B cell (primary cell): ENCODE measurements around the gene RAB17. TPM values are rescaled to one million over a fixed set of nuclear protein-coding genes. Genes with fewer than 3 reads are reported as not detected.

Experiments
- ATAC-seq: fragments of 200-7000 bp; cut with Tn5 transposase; one replicate; pipeline ENCODE4 v1.10.0; 2021; ENCODE audit warnings: low read depth, mild to moderate bottlenecking, moderate number of reproducible peaks, moderate library complexity
- CTCF ChIA-PET: fragments of 350-600 bp; sonication (Branson Sonifier 250); formaldehyde crosslinking; loops from one replicate; lab custom pipeline; 2021; ENCODE audit warnings: antibody characterized with exemption, inconsistent platforms; lab: Charles Lee
- POLR2A ChIA-PET: fragments of 350-600 bp; sonication (Branson Sonifier 250); formaldehyde crosslinking; loops from one replicate; lab custom pipeline; 2021; ENCODE audit warnings: antibody characterized with exemption; lab: Charles Lee
- DNase-seq: peaks from one replicate; pipeline ENCODE4 v3.0.0; 2013
- H2AFZ ChIP-seq: 2 replicates; pipeline ENCODE4 v1.6.1; 2012; ENCODE audit warnings: mild to moderate bottlenecking, low read depth, low read length; ENCODE audit not compliant: insufficient read depth, poor library complexity, severe bottlenecking
- H3K27ac ChIP-seq, 2 donors: 1 replicate in 1 of 2; 2 replicates in 1 of 2; pipeline ENCODE4 v1.5.1; 2012 to 2013; ENCODE audit warnings: low read length in 2 of 2, mild to moderate bottlenecking in 2 of 2, moderate library complexity in 1 of 2
- H3K27me3 ChIP-seq, 4 experiments: fragments of 200-600 bp in 1 of 4; sonication (generic) in 1 of 4; replicated peaks in 1 of 4; 1 replicate in 2 of 4; 2 replicates in 2 of 4; pipeline versions ENCODE4 v1.6.1 to v1.7.0; 2013 to 2016; ENCODE audit warnings: low read length in 3 of 4, mild to moderate bottlenecking in 2 of 4, mixed read lengths in 1 of 4, moderate library complexity in 1 of 4; ENCODE audit not compliant: insufficient read depth in 4 of 4, control insufficient read depth in 3 of 4; ENCODE audit errors: control extremely low read depth in 1 of 4
- H3K36me3 ChIP-seq, 2 experiments: replicated peaks in 1 of 2; 1 replicate in 1 of 2; 2 replicates in 1 of 2; pipeline versions ENCODE4 v1.6.1 to v1.7.1; 2013; ENCODE audit warnings: low read length in 1 of 2; ENCODE audit not compliant: insufficient read depth in 2 of 2, control insufficient read depth in 1 of 2; ENCODE audit errors: control extremely low read depth in 1 of 2, extremely low read depth in 1 of 2
- H3K4me1 ChIP-seq, 2 donors: fragments of 200-600 bp in 1 of 2; sonication (generic) in 1 of 2; 1 replicate in 1 of 2; 2 replicates in 1 of 2; pipeline versions ENCODE4 v1.5.1 to v1.6.1; 2013 to 2017; ENCODE audit warnings: low read length in 2 of 2; ENCODE audit not compliant: control insufficient read depth in 2 of 2, insufficient read depth in 2 of 2
- H3K4me2 ChIP-seq: replicated peaks from 2 replicates; pipeline ENCODE3; 2012; ENCODE audit warnings: mild to moderate bottlenecking, low read depth, low read length; ENCODE audit not compliant: poor library complexity, severe bottlenecking
- H3K4me3 ChIP-seq, 5 experiments: fragments of 200-600 bp in 1 of 5; sonication (generic) in 1 of 5; 1 replicate in 3 of 5; 2 replicates in 2 of 5; pipeline versions ENCODE4 v1.5.1 to v1.7.0; 2011 to 2016; ENCODE audit warnings: low read length in 4 of 5, mild to moderate bottlenecking in 4 of 5, low read depth in 2 of 5, control low read depth in 1 of 5, moderate library complexity in 1 of 5; ENCODE audit not compliant: insufficient read depth in 1 of 5; ENCODE audit errors: control extremely low read depth in 1 of 5, extremely low read depth in 1 of 5
- H3K79me2 ChIP-seq: fragments of 200-600 bp; sonication (generic); one replicate; pipeline ENCODE4 v1.6.0; 2016; ENCODE audit warnings: low read length; ENCODE audit not compliant: control insufficient read depth, insufficient read depth
- H3K9ac ChIP-seq: fragments of 200-600 bp; sonication (generic); 2 replicates; pipeline ENCODE4 v1.6.1; 2017; ENCODE audit warnings: mild to moderate bottlenecking, low read length, moderate library complexity
- H3K9me3 ChIP-seq, 3 donors: one replicate each; pipeline versions ENCODE4 v1.6.1 to v1.7.1; 2013; ENCODE audit warnings: low read length in 2 of 3; ENCODE audit not compliant: control insufficient read depth in 2 of 3, insufficient read depth in 1 of 3; ENCODE audit errors: control extremely low read depth in 1 of 3
- H4K20me1 ChIP-seq: 2 replicates; pipeline ENCODE4 v1.6.0; 2012; ENCODE audit warnings: mild to moderate bottlenecking, low read length; ENCODE audit not compliant: insufficient read depth, control insufficient read depth, poor library complexity, severe bottlenecking
- H3K27ac Mint-ChIP-seq: one replicate; pipeline ENCODE4 v1.8.0; 2021; ENCODE audit warnings: mixed read lengths
- H3K27me3 Mint-ChIP-seq: one replicate; pipeline ENCODE4 v1.8.0; 2021; ENCODE audit warnings: mixed read lengths
- H3K4me1 Mint-ChIP-seq: one replicate; pipeline ENCODE4 v1.8.0; 2021; ENCODE audit warnings: mixed read lengths
- H3K4me3 Mint-ChIP-seq: one replicate; pipeline ENCODE4 v1.8.0; 2021; ENCODE audit warnings: mixed read lengths
- H3K9me3 Mint-ChIP-seq: one replicate; pipeline ENCODE4 v1.8.0; 2022; ENCODE audit warnings: mixed read lengths; ENCODE audit not compliant: insufficient read depth
- EZH2 ChIP-seq: IDR thresholded peaks from 2 replicates; pipeline ENCODE4 v1.6.1; 2012; ENCODE audit warnings: borderline replicate concordance, low read depth, mild to moderate bottlenecking, moderate library complexity, low read length; ENCODE audit not compliant: insufficient read depth, poor library complexity, severe bottlenecking
- WGBS: methylation state at CpG from one replicate; pipeline ENCODE4 v1.1.5; 2013; ENCODE audit warnings: missing lambda C conversion rate; ENCODE audit not compliant: insufficient coverage; 5-methylcytosine and 5-hydroxymethylcytosine counted together
- intact Hi-C: fragments of 100-400 bp; cut with micrococcal nuclease; formaldehyde crosslinking; loops from one replicate; pipeline ENCODE4 v1.10.0; 2022
- polyA plus RNA-seq: library from polyadenylated mRNA; depleted of rRNA; stranded (reverse); fragments of >200 nt; gene quantifications from 2 replicates; pipeline ENCODE4 v1.2.3, GENCODE V29; 2012
- total RNA-seq, 2 donors: library from RNA; stranded (reverse); fragments of 120-200 nt in 1 of 2; gene quantifications; 1 replicate in 1 of 2; 2 replicates in 1 of 2; pipeline versions ENCODE4 v1.2.3 to v1.2.4, GENCODE V29; 2013 to 2022
- TF ChIP-seq, protein P1 (sequence below): fragments of 200-600 bp; IDR thresholded peaks from one replicate; pipeline ENCODE4 v1.8.0; 2022; ENCODE audit warnings: antibody characterized with exemption, mild to moderate bottlenecking

RAB17 gene
- total and polyA plus RNA-seq, 2 donors (not counting 1 experiment from before 2014, with no cell fraction given), result not detected

DNA sequence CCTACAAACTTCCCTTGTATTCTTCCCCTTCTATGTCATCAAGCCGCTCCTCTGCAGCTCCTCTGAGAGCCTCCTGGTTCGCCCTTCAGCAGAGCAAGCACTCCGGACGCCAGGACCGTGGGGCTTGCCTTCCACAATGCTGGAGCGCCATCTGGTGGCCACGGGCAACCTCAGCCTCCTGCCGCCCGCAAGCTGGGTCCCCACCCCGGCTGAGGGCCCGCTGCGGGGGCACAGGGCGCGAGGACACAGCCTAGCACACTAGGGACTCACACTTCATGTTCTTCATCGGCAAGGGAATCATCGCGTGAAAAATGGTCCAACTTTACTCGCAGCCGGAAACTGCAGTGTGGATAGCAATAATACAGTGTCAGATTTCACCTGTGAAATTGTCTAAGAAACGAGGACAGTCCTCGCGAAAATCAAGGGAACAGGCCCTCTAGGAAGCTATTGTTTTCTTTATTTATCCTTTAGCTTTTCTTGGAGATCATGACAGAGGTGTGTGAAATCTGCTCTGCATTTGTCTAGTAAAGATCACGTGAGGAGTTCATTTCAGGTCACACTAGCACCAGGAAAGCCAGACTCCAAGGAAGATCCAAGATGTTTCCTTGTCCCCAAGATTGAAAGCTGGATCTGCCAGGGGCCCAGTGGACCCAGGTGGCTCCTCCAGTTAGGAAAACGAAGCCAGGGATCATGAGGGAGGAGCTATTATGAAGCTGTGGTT is 18.4 kb downstream of the RAB17 start:
- no peaks in the 10 kb centered on the region for H3K36me3 ChIP-seq
- CTCF ChIA-PET, result interaction anchor here (0.6 to 5.7 kb wide), 39 partner anchors 9 to 1059 kb away, joined by 3 to 149 read pairs (median 4); no protein-coding TSS in a partner anchor
- no peak overlapping the region for H3K27ac ChIP-seq
- WGBS, result 18% methylated on average over 22 of the region's 24 CpGs
- DNase-seq (peak; percentile 87), ATAC-seq (peak; percentile 93)
- H3K9me3 ChIP-seq, result peaks cover 0 to 7% (median 3%) of the 10 kb centered on the region in 3 donors
- POLR2A ChIA-PET, result no interaction called here
- H3K4me2 ChIP-seq, result peak overlapping the region; percentile 10
- H4K20me1 ChIP-seq, result no peaks in the 10 kb centered on the region
- peaks cover 36% of the 10 kb centered on the region for H3K27me3 Mint-ChIP-seq
- no peak overlapping the region for H3K27ac Mint-ChIP-seq
- H3K4me1 ChIP-seq, result peaks cover 0 to 7% of the 10 kb centered on the region in 2 donors
- peaks cover 0 to 14% (median 2%) of the 10 kb centered on the region in 4 experiments for H3K27me3 ChIP-seq
- no peak overlapping the region for H3K4me3 Mint-ChIP-seq
- peak overlapping the region; percentile 4 for H2AFZ ChIP-seq
- TF ChIP-seq EZH2, result no peak
- TF ChIP-seq, protein P1, sequence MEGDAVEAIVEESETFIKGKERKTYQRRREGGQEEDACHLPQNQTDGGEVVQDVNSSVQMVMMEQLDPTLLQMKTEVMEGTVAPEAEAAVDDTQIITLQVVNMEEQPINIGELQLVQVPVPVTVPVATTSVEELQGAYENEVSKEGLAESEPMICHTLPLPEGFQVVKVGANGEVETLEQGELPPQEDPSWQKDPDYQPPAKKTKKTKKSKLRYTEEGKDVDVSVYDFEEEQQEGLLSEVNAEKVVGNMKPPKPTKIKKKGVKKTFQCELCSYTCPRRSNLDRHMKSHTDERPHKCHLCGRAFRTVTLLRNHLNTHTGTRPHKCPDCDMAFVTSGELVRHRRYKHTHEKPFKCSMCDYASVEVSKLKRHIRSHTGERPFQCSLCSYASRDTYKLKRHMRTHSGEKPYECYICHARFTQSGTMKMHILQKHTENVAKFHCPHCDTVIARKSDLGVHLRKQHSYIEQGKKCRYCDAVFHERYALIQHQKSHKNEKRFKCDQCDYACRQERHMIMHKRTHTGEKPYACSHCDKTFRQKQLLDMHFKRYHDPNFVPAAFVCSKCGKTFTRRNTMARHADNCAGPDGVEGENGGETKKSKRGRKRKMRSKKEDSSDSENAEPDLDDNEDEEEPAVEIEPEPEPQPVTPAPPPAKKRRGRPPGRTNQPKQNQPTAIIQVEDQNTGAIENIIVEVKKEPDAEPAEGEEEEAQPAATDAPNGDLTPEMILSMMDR, result peak; percentile 98
- H3K4me3 ChIP-seq, result no peak overlapping the region
- no peak overlapping the region for H3K9ac ChIP-seq
- H3K4me1 Mint-ChIP-seq, result peaks cover 6% of the 10 kb centered on the region
- intact Hi-C loops, result loop anchor here (1.0 to 2.0 kb wide), 2 partner anchors 97 to 173 kb away; no protein-coding TSS in a partner anchor
- H3K79me2 ChIP-seq, result no peaks in the 10 kb centered on the region
- H3K9me3 Mint-ChIP-seq, result peaks cover 4% of the 10 kb centered on the region

- H3K27ac Mint-ChIP-seq, result no peak overlapping the region
- intact Hi-C loops, result no loop called here
- H4K20me1 ChIP-seq, result no peaks in the 10 kb centered on the region
- no peaks in the 10 kb centered on the region for H3K36me3 ChIP-seq
- no peak overlapping the region for H3K4me3 Mint-ChIP-seq
- TF ChIP-seq, protein P1, result no peak
- no peak for TF ChIP-seq EZH2
- peak overlapping the region; percentile 4 for H2AFZ ChIP-seq
- ChIA-PET CTCF (interaction anchor here (0.6 to 5.7 kb wide), 35 partner anchors 9 to 1058 kb away, joined by 3 to 149 read pairs (median 4); no protein-coding TSS in a partner anchor), POLR2A (no interaction called here)
- peaks cover 0 to 7% of the 10 kb centered on the region in 2 donors for H3K4me1 ChIP-seq
- no peaks in the 10 kb centered on the region for H3K79me2 ChIP-seq
- peaks cover 6% of the 10 kb centered on the region for H3K4me1 Mint-ChIP-seq
- H3K27ac ChIP-seq, result no peak overlapping the region
- no peak for ATAC-seq
- peaks cover 0 to 7% (median 3%) of the 10 kb centered on the region in 3 donors for H3K9me3 ChIP-seq
- peaks cover 4% of the 10 kb centered on the region for H3K9me3 Mint-ChIP-seq
- no peak overlapping the region for H3K4me3 ChIP-seq
- H3K4me2 ChIP-seq, result no peak overlapping the region
- peaks cover 0 to 14% (median 2%) of the 10 kb centered on the region in 4 experiments for H3K27me3 ChIP-seq
- H3K27me3 Mint-ChIP-seq, result peaks cover 29% of the 10 kb centered on the region
- WGBS, result 98% methylated on average over 5 of the region's 7 CpGs
- no peak for DNase-seq
- no peak overlapping the region for H3K9ac ChIP-seq
These were observed 19.0 kb downstream of the RAB17 start for GRCh38 chr2:237571551-237571950.
